Measurements from ENCODE around the gene ARHGEF25. TPM values are rescaled to one million over a fixed set of nuclear protein-coding genes. Genes with fewer than 3 reads are reported as not detected.
"Not testable (repeated sequence)": the region's sequence is repeated elsewhere in the genome, so short reads cannot be mapped to it uniquely, and the experiment has no call there.

Gene ARHGEF25
- total and polyA plus RNA-seq, 2 of the 4 experiments (the other 2 are of a cell fraction), result 6.3 to 17.9 TPM

DNA sequence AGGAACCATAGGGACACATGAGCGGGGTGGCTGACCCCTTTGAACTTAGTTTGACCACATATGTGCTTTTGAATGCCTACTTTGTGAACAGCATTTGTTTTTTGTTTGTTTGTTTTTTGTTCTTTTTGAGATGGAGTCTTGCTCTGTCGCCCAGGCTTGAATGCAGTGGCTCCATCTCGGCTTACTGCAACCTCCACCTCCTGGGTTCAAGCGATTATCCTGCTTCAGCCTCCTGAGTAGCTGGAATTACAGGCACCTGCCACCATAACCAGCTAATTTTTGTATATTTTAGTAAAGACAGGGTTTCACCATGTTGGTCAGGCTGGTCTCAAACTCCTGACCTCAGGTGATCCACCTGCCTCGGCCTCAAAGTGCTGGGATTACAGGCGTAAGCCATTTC, 7.2 kb downstream of the ARHGEF25 start:
- H4K5ac ChIP-seq (ENCODE audit: low read depth, low read length); H3K9me1 ChIP-seq (ENCODE audit: insufficient read depth, low read length); H2AK9ac ChIP-seq (replicated peaks; ENCODE audit: low read depth, low read length, poor library complexity); H2BK15ac ChIP-seq (ENCODE audit: low read depth, low read length); H3K4me3 ChIP-seq (ENCODE audit: insufficient read depth, low read depth, low read length); in situ Hi-C loops (cut with MboI; ENCODE audit: low sequenced_read_pairs); H3K9me3 ChIP-seq (ENCODE audit: control insufficient read depth, insufficient read depth, low read length); DNase-seq; BruUV-seq (replicated peaks); H2BK20ac ChIP-seq (ENCODE audit: low read depth, low read length); ATAC-seq (ENCODE audit: low read depth); CTCF ChIA-PET; H3K79me1 ChIP-seq (ENCODE audit: low read depth in 1 of 2, low read length in 2 of 2); H2AFZ ChIP-seq (replicated peaks; ENCODE audit: low read length, poor library complexity); H4K20me1 ChIP-seq (ENCODE audit: insufficient read depth, low read length); H3K27ac ChIP-seq (ENCODE audit: insufficient read depth, low read length); H2AK5ac ChIP-seq (ENCODE audit: low read depth, low read length); dilution Hi-C loops (cut with HindIII; ENCODE audit: low sequenced_read_pairs, unreplicated experiment); H3K9ac ChIP-seq (ENCODE audit: low read depth, low read length); H3K4me1 ChIP-seq (ENCODE audit: control insufficient read depth, insufficient read depth, low read length); H3K23ac ChIP-seq (ENCODE audit: low read depth, low read length); H4K8ac ChIP-seq (ENCODE audit: low read depth in 2 of 2, low read length in 2 of 2); POLR2A ChIA-PET (ENCODE audit: unreplicated experiment); H3K56ac ChIP-seq (ENCODE audit: extremely low read depth, insufficient read depth, low read length); intact Hi-C loops (cut with micrococcal nuclease); H3K18ac ChIP-seq (ENCODE audit: low read depth, low read length); H3K4ac ChIP-seq (ENCODE audit: low read depth, low read length); H4K91ac ChIP-seq (ENCODE audit: insufficient read depth, low read depth, low read length); H3K14ac ChIP-seq (replicated peaks; ENCODE audit: low read depth, low read length); H2BK120ac ChIP-seq (ENCODE audit: low read depth, low read length); H3K4me2 ChIP-seq (ENCODE audit: low read depth, low read length); H2BK5ac ChIP-seq (ENCODE audit: low read depth, low read length, poor library complexity, severe bottlenecking): not testable (repeated sequence)
- no CpG with 5 or more reads among the region's 6 CpGs for WGBS, 2 experiments (ENCODE audit: extremely low coverage in 2 of 2, insufficient read length in 1 of 2)
- Histone ChIP-seq H3K36me3 (ENCODE audit: control insufficient read depth, insufficient read depth, low read length) (peaks cover 33% of the 10 kb centered on the region), H3K27me3 (ENCODE audit: control insufficient read depth, insufficient read depth, low read length) (peaks cover 32% of the 10 kb centered on the region)

All from IMR-90 (cell line).